Amniotic stem cell (primary cell): Measurements from ENCODE around the gene RBM41.
"Not testable (repeated sequence)": the region's sequence is repeated elsewhere in the genome, so short reads cannot be mapped to it uniquely, and the experiment has no call there.

Experiments
- DNase-seq: peaks from one replicate; lab custom pipeline; 2025; lab: John Stamatoyannopoulos, UW

RBM41 gene

GRCh38 chrX:107118322-107119147, at the start of gene RBM41:
Gene RBM41, minus strand, starts transcription at chrX:107118822. Its CDS starts 49 bp downstream, at chrX:107118773.
- DNase-seq = peak; percentile 39

- no peak for DNase-seq
Measured at GRCh38 chrX:107168257-107168656, 49.6 kb upstream of the RBM41 start.

GRCh38 chrX:107167163-107167921, 48.7 kb upstream of the RBM41 start:
- DNase-seq = no peak

GRCh38 chrX:107157618-107158017, 39.0 kb upstream of the RBM41 start:
- not testable (repeated sequence) for DNase-seq

DNA sequence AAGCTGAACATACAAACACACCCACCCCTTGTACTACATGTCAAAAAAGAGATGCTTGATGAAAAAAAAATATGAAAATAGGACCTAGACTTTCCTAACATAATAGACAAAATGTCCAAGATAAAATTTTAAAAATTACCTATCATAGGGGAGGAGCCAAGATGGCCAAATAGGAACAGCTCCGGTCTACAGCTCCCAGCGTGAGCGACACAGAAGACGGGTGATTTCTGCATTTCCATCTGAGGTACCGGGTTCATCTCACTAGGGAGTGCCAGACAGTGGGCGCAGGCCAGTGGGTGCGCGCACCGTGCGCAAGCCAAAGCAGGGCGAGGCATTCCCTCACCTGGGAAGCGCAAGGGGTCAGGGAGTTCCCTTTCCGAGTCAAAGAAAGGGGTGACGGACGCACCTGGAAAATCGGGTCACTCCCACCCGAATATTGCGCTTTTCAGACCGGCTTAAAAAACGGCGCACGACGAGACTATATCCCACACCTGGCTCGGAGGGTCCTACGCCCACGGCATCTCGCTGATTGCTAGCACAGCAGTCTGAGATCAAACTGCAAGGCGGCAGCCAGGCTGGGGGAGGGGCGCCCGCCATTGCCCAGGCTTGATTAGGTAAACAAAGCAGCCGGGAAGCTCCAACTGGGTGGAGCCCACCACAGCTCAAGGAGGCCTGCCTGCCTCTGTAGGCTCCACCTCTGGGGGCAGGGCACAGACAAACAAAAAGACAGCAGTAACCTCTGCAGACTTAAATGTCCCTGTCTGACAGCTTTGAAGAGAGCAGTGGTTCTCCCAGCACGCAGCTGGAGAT, 37.2 kb upstream of the RBM41 start:
- DNase-seq = not testable (repeated sequence)

DNA sequence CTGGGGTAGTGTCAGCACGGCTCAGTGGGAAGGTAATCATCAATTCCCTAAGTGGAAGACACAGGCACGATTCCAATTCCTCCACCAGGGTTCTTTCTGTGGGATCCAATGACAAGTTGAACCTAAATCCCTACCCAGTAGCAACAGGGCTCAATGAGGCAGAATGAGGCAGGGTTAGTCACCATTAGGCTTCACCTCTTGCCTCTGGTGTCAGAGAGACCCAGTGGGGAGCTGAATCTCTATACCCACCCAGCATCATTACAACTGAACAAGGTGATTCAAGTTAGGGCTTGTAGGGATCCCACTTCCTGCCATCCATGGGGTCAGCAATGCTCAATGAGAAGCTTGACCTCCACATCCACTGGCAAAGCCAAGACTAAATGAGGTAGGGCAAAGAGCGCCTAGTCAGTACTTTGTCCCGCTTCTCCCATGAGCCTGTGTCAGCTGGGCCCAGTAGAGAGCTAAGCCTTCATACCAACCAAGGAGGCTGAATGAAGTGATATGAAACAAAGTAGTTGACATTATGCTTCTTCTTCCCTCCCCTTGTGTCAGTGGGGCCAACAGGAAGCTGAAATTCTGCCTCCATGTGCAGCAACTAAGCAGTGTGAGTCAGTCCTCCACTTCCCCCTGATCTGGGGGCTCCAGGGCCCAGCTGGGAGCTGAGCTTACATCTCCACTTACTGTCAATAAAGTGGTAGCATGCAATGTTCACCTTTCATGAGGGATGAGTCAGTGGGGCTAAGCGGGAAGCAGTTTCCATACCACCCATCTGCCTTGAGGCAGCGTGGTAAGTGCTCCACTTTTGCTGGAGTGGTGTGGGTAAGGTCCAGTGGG, 36.4 kb upstream of the RBM41 start:
- no peak for DNase-seq

DNA sequence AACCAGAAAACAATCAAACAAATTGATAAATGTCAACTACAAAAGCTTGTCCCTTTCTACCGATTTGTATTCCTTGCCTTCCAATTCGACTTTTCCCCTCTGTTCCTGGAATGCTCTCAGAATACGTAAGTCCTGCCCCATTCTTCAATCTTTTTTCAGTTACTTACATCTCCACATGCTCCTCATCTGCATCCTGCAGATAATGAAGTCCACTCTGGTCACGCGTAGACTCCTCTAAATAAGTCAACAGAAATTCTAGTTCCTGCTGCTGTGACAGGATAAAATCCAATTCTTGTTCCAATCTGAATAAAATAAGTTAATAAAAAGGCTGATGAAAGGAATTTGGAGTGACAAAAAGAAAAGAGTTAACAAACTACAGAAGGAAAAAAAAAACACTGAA, 34.4 kb upstream of the RBM41 start:
- DNase-seq = no peak

GRCh38 chrX:107146670-107147069, 28.0 kb upstream of the RBM41 start:
- no peak for DNase-seq

- DNase-seq = no peak
Measured at GRCh38 chrX:107135965-107136307, 17.3 kb upstream of the RBM41 start.

DNA sequence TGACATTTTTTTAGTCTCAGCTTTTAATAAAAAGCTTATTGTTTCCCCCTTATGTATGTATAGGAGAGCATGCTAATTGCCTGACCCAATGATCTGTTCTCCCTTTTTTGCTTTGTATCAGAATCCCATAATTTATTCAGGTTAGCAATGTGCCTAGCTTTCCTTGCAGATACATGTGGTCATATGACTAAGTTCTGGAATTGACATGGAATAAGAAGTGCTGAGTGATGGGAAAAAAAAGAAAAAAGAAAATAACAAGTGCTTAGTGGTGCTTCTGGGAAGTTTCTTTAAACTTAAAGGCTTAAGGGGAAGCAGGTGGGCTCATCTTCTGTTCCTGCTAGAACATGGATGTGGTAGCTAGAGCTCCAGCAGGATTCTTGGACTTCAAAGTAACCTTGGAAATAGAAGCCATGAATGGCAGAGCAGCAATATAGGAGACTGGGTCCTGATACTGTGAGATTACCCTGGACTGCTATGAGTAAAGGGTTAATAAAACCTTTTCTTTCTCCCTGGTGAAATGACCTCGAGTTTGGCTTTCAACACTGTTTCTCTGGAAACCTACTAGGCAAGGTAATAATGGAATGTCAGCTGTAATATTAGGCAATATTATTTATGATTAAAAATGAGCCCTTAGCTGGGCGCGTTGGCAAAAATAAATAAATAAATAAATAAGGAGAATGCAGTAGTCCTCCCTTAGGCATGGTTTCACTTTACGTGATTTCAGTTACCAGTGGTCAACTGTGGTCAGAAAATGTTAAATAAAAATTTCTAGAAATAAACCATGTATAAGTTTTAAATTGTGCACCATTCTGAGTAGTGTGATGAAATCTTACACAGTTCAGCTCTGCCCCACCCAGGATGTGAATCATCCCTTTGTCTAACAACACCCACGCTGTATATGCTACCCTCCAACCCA, 16.7 kb upstream of the RBM41 start:
- no peak for DNase-seq

DNA sequence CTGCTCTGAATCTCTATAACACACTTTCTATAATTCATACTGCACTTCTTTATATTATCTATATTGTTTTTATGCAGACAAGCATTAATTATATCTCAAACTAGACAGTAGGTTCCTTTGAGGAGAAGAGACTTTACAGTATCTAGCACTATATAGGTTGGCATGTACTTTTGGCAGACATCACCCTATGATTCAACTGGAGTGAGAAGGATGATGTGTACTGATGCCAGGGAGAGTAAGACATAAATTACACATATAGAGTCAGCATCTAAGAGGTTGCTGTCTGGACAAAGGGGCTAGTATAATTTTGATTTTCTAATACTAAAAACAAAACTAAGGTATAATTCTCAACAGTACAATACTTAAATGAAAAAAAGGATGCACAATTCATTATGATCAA, 5.1 kb upstream of the RBM41 start:
- no peak for DNase-seq

GRCh38 chrX:107119283-107119682, 661 bp upstream of the RBM41 start:
- DNase-seq = no peak

GRCh38 chrX:107117993-107118321, 665 bp downstream of the RBM41 start:
- DNase-seq = no peak

DNA sequence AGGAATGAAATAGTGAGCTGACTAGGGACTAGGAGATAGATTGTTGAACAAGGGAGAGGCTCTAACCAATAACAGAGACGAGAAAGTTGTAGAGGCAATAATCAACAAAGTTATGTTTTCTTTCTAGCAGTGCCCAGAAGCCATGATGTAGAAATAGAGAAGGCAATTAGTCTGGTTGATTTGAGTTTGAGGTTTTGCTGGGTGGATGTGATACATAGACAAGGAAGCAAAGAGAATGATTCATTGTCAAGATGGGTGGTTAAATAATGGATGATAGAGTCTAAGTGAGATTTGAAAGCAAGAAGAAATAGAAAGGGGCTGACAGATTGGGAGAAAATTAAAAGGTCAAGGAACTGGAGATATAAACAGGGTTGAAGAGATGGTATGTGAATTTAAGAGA, 11.2 kb downstream of the RBM41 start:
- DNase-seq = no peak

DNA sequence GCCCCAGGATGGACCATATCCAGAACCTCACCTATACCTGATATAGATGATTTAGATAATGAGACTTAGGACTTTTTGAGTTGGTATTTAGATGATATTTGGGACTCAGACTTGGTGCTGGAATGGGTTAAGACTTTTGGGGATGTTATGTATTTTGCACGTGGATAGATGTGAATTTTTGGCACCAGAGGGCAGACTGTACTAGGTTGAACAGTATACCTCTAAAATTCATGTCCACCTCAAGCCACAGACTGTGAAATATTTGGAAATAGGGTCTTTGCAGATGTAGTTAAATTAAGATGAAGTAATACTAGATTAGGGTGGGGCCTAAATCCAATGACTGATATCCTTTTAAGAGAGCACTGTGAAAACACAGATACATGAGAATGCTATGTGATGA, 15.6 kb downstream of the RBM41 start:
- no peak for DNase-seq

DNA sequence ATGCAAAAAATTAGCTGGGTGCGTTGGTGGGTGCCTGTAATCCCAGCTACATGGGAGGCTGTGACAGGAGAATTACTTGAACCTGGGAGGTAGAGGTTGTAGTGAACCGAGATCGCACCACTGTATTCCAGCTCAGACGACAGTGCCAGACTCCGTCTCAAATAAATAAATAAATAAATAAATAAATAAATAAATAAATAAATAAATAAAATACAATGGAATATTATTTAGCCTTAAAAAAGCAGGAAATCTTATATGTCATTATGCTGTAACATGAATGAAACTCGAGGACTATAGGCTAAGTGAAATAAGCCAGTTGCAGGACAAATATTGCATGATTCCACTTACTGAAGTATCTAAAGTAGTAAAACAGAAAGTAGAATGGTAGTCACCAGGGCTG, 42.5 kb downstream of the RBM41 start:
- DNase-seq = no peak

DNA sequence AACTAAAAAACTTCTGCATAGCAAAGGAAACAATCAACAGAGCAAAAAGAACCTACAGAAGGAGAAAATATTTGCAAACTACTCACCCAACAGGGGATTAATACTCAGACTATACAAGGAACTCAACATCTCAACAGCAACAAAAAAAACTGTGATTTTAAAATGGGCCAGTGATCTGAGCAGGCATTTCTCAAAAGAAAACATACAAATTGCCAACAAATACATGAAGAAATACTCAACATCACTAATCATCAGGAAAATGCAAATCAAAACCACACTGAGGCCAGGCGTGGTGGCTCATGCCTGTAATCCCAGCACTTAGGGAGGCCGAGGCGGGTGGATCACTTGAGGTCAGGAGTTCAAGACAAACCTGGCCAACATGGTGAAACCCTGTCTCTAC, 60.9 kb downstream of the RBM41 start:
- DNase-seq = not testable (repeated sequence)

DNA sequence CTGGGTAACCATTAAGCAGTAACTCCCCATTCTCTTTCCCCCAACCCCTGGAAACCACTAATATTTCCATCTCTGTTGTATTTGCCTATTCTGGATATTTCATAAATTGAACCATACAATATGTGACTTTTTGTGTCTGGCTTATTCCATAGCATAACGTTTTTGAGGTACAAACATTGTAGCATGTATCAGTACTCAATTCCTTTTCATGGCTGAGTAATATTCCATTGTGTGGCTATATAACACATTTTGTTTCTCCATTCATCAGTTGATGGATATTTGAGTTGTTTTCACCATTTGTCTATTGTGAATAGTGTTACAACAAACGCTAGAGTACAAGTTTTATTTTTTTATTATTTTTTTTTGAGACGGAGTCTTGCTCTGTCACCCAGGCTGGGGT, 63.6 kb downstream of the RBM41 start:
- no peak for DNase-seq

GRCh38 chrX:107050195-107050709, 68.4 kb downstream of the RBM41 start:
- DNase-seq = no peak

DNA sequence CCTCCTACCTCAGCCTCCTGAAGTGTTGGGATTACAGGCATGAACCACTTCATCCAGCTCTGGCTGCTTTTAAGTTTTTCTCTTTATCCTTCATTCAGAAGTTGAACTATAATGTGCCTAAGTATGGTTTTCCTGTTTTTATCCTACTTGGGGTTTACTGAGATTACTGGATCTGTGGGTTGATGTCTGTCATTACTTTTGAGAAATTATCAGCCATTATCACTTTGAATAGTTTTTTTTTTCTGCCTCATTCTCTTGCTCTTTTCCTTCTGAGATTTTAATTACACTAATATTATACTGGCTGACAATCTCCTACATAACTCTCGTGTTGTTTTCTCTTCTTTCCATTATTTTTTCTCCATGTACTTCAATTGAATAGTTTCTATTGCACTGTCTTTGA, 71.0 kb downstream of the RBM41 start:
- DNase-seq = no peak

DNA sequence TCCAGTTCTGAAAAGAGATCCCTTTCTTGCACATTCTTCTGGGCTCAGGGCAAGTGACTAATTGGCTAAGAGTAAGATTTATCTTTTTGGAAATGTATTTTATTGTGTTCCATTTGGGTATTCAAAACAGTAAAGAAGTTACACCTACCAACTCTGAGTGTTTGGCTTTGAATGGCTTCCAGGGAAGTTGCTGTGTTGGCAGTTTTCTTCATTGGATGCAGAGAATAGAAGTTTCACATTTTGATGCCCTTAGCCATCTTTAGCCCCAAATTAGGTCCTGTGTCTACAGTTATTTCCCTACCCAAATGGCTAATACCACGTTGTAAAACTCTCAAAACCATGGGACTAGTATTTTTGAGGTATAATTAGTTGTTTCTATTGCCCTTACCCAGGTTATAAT, 88.9 kb downstream of the RBM41 start:
- DNase-seq = no peak
